ENCODE results near the gene WFDC2.
"Not testable (repeated sequence)": the region's sequence is repeated elsewhere in the genome, so short reads cannot be mapped to it uniquely, and the experiment has no call there.

WFDC2 gene

DNA sequence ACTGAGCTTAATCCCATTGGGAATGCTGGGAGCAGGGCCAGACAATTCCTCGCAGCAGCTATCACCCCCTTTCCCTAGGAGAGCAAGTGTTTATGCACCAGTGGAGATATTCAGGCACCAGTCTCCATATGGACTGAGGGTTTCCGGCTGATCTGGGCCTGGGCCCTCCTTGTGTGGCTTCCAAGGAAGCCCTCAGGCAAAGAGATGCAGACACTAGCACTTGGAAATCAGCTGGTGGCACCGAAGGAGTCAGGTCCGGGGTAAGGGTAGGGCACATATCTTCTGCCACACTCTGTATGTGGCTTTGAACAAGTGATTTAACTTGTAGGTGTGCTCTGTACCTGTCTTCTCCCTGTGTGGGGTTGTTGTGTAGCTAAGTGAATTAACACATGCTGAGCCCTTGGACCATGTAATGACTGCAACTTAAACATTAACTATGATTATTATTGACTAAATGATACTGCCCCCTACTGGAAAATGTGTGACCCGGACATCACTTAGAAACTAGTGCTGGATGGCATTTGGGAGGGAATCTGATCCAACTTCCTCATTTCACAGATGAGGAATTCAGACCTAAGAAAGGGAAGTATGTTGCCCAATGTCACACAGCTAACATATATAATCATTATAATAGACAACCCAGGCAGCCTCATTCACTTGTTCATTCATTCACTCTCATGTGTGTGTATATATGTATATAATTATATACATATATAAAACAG lies 19.3 kb upstream of the WFDC2 start:
- DNase-seq (ENCODE audit: low read depth in 1 of 2, low spot score in 1 of 2), result no peak

DNA sequence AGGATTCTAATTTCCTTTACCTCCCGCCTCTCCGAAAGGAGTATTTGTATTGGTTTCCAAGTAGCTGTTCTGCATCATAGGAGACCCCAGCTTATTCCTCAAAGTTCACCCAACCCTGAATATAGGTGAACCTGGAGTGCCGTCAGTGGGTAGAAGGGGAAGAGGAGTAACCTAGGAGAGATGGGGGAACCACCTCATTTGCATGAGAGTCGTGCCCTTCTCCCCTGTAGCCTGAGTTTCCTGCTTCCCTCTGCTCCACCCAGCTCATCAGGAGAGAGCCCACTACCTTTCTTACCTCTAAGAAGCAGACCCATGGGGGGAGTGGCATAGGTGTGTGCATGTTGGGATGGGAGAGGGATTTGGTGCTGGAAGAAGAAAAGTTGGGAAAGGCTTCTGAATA lies 17.3 kb upstream of the WFDC2 start:
- DNase-seq (ENCODE audit: low read depth in 1 of 2, low spot score in 1 of 2), result no peak

DNA sequence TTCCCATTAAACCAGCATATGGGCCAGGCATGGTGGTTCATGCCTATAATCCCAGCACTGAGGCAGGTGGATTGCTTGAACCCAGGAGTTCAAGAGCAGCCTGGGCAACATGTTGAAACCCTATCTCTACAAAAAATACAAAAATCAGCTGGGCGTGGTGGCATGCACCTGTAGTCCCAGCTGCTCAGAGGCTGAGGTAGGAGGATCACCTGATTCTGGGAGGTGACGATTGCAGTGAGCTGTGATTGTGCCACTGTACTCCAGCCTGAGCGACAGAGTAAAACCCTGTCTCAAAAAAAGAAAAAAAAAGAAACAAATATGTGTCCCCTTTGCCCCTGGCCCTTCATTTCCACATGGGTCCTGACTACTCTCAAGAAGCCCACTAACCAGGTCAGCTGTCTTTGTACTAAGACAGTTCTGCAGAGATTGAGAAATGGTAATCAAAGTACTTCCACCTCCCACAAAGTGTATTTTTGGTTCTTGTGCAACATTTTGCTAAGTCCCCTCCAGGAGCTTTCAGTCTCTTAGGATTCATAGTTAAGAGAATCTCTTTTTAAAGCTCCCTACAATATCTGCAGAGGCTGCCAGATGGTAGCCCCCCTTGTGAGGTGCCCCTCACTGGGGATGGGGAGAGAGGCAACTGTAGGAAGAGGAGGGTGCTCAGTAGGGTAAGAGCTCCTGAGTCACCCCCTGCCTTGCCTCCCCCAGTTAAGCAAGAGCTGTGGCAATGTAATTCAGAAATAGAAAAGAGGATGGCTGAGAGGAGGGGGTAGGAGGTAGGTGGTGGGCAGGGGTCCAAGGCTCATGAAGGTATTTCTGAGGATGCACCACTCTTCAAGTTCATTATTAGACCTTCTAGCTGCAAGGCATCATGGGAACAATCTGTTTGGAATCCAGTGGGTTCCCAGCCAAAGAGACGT lies 16.5 kb upstream of the WFDC2 start:
- DNase-seq (ENCODE audit: low read depth in 1 of 2, low spot score in 1 of 2), result no peak

DNA sequence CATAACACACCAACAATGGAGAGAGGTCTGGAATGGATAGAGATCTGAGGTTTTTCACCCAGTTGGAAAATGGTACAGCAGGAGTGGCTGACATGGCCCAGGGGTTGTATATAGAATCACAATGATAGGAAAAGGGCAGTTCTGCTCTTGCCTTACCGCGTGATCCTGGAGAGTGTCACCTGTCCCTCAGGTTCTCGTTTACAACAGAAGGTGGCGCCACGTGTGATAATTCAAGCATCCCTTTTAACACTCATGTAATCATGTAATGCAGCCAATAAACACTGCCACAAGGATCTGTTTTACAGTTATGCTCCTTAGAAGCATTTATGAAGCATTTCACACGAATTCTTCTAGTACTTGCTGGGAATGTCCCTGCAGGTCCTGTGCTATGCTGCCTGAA lies 12.9 kb upstream of the WFDC2 start:
- no peak for DNase-seq (ENCODE audit: low read depth in 1 of 2, low spot score in 1 of 2)

DNA sequence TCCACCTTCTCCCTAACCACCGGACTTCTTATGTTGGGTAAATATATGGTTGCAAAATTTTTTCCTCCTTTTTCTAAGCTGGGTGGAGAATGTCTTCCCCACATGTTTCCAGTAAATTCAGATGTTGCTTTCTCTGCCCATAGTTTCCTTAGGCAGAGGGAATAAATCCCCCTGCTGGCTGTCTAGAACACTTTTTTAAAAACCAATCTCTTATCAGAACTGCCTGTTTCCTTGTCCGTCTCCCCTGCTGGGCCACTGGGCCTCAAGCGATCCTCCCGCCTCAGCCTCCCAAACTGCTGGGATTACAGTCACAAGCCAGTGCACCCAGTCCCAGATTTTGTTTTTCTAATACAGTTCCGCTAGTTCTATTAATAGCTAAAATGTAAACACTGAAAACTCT lies 9.9 kb upstream of the WFDC2 start:
- DNase-seq (ENCODE audit: low read depth in 1 of 2, low spot score in 1 of 2), result no peak

DNA sequence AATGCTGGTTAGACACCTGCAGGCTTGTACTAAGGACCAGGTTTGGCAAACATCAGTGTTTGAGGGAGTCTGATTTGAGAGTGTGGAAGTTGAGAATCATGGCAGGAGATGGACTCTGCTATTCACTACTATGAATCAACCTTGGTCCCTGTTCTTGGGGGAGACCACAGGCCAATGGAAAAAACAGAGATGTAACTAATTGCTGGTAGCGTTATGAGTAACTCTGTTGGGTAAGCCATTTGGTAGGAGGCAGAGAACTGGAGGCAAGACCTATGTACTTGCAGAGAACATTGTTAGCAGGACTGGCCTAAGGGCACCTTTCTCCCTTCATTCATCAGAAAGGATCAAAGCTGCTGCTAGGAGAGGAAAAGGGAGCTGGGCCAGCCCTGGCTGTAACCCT lies 8.3 kb upstream of the WFDC2 start:
- no peak for DNase-seq (ENCODE audit: low read depth in 1 of 2, low spot score in 1 of 2)

DNA sequence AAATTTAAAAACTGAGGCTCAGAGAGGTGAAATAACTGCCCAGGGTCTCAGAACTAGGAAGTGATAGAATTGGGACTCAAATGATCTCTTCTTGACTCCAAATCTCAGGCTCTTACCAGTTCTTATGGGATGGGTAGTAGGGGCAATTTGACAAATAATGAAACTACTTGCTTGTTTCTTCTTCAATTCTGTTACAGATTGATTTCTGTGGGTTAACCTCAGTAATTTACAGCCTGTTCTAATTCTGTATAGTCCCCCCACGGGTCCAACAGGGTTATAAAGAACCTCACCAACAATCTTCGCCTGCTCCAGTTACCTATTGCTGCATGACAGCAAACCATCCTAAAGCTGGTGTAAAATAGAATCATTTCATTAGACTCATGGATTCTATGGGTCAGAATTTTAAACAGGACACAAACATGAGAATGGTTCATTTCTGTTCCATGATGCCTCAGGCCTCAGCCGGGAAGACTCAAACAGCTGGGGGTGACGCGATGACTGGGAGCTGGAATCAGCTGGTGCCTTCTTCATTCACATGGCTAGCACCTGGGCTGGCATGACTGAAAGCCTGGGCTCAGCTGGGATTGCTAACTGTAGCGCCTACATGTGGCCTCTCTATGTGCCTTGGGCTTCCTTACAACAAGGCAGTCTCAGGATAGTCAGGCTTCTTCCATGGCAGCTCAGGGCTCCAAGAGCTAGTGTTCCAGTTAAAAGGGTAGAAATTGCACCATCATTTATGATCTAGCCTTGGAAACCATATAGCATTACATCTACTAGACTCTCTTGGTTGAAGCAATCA lies 6.6 kb upstream of the WFDC2 start:
- no peak for DNase-seq (ENCODE audit: low read depth in 1 of 2, low spot score in 1 of 2)

DNA sequence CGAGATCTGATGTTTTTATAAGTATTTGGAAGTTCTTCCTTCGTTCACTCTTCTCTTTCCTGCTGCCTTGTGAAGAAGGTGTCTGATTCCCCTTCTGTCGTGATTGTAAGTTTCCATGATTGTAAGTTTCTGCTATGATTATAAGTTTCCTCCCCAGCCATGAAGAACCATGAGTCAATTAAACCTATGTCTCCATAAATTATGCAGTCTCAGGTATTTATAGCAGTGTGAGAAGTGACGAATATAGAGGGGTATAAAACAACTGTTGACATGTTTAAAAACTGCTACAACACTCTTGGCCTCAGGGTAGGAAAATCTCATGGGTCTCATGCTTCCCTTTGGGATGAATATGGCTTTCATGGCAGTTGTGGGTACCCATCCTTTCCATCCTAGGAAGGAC lies 5.8 kb upstream of the WFDC2 start:
- DNase-seq (ENCODE audit: low read depth in 1 of 2, low spot score in 1 of 2), result no peak

DNA sequence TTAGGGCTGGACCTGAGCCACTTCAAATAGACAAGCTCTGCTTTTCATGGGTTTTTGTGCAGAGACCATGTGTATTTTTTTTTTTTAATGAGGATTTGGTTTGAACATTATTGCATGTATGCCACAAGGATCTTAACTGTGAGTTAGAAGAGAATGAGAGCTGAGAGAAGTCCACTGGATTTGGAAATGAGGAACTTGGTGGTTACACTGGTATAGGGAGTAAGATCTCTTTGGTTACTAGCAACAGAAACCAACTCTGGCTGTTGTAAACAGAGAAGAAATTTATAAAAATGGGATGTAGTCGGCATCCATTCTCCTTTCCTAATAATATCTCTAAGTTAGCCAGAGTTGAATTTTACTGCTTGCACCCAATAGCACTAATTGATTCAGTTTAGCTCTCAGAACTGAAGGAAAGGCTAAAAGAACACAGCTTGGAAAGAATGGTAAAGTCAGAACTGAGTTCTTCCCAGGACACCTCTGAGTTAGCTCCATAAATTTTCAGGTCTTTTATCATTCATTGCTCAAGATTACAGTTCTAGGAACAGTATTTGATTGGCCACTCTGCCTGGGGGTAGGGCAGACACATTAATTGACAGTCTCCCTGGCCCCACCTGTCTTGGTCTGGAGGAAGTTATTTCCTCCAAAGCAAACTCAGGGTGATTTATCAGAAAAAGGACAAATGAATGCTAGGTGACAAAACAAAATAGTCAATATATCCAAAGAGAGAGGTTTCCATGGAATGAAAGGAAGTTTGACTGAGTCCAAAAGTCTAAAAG lies 3.9 kb upstream of the WFDC2 start:
- DNase-seq (ENCODE audit: low read depth in 1 of 2, low spot score in 1 of 2), result no peak

DNA sequence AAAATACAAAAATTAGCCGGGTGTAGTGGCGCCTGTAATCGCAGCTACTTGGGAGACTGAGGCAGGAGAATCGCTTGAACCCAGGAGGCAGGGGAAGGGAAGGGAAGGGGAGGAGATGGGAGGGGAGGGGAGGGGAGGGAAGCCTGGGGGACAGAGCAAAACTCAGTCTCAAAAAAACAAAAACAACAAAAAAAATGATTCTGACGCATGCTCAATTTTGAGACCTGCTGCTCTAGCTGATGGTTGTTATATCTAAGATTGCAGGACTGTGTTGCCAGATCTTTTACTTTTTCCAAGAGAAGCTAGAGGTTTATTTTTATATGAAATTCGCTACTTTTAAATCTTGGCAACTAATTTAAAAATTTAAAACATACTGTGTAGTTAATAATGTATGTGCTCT lies 2.4 kb upstream of the WFDC2 start:
- no peak for DNase-seq (ENCODE audit: low read depth in 1 of 2, low spot score in 1 of 2)

DNA sequence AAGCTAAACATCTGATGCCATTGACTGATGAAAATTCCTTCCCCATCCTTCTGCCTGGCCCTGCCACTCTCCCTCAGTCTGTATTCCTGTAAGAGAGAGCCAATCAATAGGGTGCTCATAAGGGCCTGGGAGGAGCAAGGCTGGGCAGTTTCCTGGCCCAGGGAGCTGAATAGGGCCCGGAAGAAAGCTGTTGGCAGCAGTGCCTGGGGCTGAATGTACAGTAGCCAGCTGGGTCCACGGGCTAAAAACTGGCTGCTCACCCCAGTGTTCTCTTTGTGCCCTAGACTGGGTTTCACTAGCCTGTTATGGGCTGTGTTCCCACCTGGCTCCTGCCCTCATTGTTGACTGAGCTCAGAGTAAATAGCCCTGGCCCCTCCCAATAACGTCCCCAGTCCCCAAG lies 1.7 kb upstream of the WFDC2 start:
- no peak for DNase-seq (ENCODE audit: low read depth in 1 of 2, low spot score in 1 of 2)

DNA sequence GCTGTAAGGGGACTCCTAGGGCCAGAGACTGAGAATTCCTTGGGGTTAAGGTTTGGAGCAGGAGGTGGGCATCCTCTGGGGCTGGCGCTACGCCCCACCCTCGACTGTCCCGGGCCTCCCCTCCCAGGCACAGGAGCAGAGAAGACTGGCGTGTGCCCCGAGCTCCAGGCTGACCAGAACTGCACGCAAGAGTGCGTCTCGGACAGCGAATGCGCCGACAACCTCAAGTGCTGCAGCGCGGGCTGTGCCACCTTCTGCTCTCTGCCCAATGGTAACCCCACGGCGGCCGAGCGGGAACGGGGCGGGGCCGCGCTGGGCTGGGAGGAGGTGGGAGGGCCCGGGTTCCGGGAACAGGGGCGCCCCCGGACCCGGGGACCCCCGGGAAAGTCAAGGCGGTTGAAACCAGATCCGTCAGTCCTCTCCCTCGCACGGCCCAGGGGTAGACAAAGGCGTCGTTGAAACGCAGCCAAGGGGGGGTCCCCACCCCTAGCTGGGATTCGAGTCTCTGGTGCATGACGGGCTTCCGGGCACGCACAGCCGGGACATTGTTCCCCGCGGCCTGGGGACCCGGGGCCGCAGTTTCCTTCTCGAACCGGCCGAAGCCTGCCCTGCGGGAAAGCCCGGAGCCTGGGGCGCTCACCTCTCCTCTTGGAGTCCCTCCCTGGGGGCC lies 844 bp downstream of the WFDC2 start:
- DNase-seq (ENCODE audit: low read depth in 1 of 2, low spot score in 1 of 2), result no peak

DNA sequence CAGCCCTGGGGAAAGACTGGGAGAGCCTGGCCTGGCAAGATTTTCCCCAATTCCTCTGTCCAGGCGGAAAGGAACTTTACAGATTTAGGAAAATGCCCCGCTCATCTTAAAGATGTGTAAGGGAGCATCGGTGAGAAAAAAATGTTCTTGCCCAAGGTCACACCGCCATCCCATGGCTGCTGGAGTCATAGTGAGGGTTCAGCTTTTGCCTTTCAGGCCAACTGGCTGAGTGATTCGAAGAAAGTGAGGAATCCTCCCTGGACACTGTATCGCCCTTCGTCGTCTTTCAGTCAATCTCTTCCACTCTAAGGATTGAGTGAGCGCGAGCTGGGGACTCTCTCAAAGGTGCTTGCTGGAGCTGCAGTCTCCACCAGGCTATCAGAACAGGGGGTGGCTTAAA lies 1.4 kb downstream of the WFDC2 start:
- no peak for DNase-seq (ENCODE audit: low read depth in 1 of 2, low spot score in 1 of 2)

DNA sequence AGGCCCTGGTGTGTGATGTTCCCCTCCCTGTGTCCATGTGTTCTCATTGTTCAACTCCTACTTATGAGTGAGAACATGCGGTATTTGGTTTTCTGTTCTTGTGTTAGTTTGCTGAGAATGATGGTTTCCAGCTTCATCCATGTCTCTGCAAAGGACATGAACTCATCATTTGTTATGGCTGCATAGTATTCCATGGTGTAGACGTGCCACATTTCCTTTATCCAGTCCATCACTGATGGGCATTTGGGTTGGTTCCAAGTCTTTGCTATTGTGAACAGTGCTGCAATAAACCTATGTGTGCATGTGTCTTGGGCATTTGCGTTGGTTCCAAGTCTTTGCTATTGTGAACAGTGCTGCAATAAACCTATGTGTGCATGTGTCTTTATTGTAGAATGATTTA lies 2.7 kb downstream of the WFDC2 start:
- DNase-seq (ENCODE audit: low read depth in 1 of 2, low spot score in 1 of 2), result not testable (repeated sequence)

DNA sequence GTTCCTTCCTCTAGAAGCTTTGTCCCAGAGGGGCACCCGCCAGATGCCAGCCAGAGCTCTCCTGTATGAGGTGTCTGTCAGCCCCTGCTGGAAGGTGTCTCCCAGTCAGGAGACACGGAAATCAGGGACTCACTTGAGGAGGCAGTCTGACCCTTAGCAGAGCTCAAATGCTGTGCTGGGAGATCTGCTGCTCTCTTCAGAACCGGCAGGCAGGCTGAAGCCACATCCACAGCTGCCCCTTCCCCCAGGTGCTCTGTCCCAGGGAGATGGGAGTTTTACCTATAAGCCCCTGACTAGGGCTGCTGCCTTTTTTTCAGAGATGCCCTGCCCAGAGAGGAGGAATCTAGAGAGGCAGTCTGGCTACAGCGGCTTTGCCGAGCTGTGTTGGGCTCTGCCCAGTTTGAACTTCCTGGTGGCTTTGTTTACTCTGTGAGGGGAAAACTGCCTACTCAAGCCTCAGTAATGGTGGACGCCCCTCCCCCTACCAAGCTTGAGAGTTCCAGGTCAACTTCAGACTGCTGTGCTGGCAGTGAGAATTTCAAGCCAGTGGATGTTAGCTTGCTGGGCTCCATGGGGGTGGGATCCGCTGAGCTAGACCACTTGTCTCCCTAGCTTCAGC lies 8.1 kb downstream of the WFDC2 start:
- DNase-seq (ENCODE audit: low read depth in 1 of 2, low spot score in 1 of 2), result not testable (repeated sequence)

DNA sequence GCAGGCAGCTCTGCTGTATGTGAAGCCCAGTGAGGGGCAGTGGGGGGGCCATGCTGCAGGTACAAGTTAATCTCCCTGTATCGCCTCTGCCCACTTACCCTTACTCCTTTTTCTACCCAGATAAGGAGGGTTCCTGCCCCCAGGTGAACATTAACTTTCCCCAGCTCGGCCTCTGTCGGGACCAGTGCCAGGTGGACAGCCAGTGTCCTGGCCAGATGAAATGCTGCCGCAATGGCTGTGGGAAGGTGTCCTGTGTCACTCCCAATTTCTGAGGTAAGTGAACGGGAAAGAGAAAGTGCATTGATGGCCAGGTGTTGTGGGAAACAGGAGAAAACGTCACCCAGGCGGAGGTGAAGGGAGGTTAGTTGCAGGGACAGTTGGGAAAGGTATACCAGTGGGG lies 10.3 kb downstream of the WFDC2 start:
- no peak for DNase-seq (ENCODE audit: low read depth in 1 of 2, low spot score in 1 of 2)

DNA sequence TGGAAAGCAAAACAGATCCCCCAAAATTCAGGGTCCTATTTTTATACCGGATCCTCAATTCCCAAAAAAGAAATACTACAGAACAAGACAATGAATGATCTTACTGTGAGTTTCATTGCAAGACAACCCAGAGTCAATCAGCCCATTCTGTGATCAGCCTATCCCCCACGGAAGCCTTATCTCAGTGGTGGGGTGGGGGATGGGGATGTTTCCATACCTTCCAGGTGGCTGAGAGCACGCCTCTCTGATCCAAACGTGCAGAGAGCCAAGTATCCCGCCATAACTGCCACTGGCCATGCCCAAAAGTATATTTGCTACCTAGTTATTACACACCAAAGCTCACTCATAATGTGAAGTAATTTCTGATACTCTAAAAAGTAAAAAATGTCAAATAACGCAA lies 15.1 kb downstream of the WFDC2 start:
- no peak for DNase-seq (ENCODE audit: low read depth in 1 of 2, low spot score in 1 of 2)

DNA sequence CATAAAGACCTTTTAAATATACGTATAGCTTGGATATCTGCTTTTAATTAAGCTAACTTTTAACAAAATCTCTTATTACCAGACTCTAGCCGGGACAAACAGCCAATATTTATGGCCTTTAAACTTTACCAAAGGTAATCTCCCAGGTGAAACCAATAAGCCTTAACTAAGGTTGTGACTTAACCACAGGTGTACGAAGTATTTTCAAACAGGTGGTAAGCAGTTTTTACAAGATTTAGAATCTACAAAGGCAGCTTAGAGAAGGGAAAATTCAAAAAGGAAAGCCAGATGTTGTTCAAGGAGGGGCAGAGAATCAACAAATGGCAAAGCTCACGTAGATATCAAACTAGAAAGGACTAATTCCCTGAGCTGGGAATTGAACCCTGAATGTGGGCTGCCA lies 15.8 kb downstream of the WFDC2 start:
- no peak for DNase-seq (ENCODE audit: low read depth in 1 of 2, low spot score in 1 of 2)

DNA sequence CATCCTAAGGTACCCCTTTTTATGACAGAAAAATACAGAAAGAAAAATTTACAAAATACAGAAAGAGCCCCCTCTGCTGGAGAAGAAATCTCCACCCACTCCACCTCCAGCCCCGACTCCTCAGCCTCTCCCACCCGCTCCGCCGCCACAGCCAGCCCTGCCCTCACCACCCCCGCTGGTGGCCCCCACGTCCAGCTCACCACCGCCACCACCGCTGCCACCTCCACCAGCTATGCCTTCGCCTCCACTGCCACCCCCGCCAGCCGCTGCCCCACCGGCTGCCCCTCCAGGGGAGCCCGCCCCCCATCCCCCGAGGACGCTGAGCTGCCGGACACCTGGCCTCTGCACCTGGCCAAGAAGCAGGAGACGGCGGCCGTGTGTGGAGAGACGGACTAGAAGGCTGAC lies 17.7 kb downstream of the WFDC2 start:
- DNase-seq (ENCODE audit: low read depth in 1 of 2, low spot score in 1 of 2), result no peak

DNA sequence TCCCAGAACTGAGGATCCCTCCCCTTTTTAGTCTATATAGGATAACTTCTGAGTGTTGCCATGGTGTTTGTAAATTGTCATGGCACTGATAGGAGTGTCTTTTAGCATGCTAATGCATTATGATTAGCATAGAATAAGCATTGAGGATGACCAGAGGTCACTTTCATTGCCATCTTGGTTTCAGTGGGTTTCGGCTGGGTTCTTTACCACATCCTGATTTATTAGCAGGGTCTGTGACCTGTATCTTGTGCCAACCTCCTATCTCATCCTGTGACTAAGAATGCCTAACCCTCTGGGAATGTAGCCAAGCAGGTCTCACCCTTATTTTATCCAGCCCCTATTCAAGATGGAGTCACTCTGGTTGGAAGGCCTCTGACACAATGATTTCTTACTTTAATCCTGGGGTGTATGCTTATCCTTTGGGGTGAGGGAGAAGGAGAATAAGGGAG lies 19.6 kb downstream of the WFDC2 start:
- no peak for DNase-seq (ENCODE audit: low read depth in 1 of 2, low spot score in 1 of 2)
